IPS-15b (cell line): Measurements from ENCODE around the gene EDARADD.
"Not testable (repeated sequence)": the region's sequence is repeated elsewhere in the genome, so short reads cannot be mapped to it uniquely, and the experiment has no call there.

Experiments
- H3K27me3 ChIP-seq: one replicate; pipeline ENCODE4 v1.6.1; 2013; ENCODE audit warnings: low read length; ENCODE audit not compliant: control insufficient read depth, insufficient read depth
- H3K36me3 ChIP-seq: one replicate; pipeline ENCODE4 v1.6.1; 2013; ENCODE audit warnings: low read length; ENCODE audit not compliant: control insufficient read depth, insufficient read depth
- H3K4me1 ChIP-seq: one replicate; pipeline ENCODE4 v1.6.1; 2013; ENCODE audit warnings: mild to moderate bottlenecking, low read length; ENCODE audit not compliant: control insufficient read depth, insufficient read depth
- H3K4me3 ChIP-seq: one replicate; pipeline ENCODE4 v1.5.1; 2013; ENCODE audit warnings: low read depth, low read length
- H3K9ac ChIP-seq: one replicate; pipeline ENCODE4 v1.6.1; 2013; ENCODE audit warnings: low read depth, mild to moderate bottlenecking, low read length
- H3K9me3 ChIP-seq: one replicate; pipeline ENCODE4 v1.6.1; 2013; ENCODE audit warnings: mild to moderate bottlenecking, low read length; ENCODE audit not compliant: control insufficient read depth, insufficient read depth

Gene EDARADD

GRCh38 chr1:236455243-236455642 is 61.2 kb downstream of the EDARADD start:
- Histone ChIP-seq H3K4me1 (no peaks in the 10 kb centered on the region), H3K9me3 (no peaks in the 10 kb centered on the region), H3K4me3 (no peak overlapping the region), H3K9ac (no peak overlapping the region), H3K36me3 (no peaks in the 10 kb centered on the region), H3K27me3 (no peaks in the 10 kb centered on the region)

GRCh38 chr1:236457775-236458174 is 63.7 kb downstream of the EDARADD start:
- H3K27me3 ChIP-seq: no peaks in the 10 kb centered on the region
- no peaks in the 10 kb centered on the region for H3K36me3 ChIP-seq
- no peak overlapping the region for H3K4me3 ChIP-seq
- H3K4me1 ChIP-seq: no peaks in the 10 kb centered on the region
- H3K9ac ChIP-seq: no peak overlapping the region
- no peaks in the 10 kb centered on the region for H3K9me3 ChIP-seq

- H3K9me3 ChIP-seq: no peaks in the 10 kb centered on the region
- H3K27me3 ChIP-seq: no peaks in the 10 kb centered on the region
- H3K36me3 ChIP-seq: no peaks in the 10 kb centered on the region
- no peak overlapping the region for H3K4me3 ChIP-seq
- no peaks in the 10 kb centered on the region for H3K4me1 ChIP-seq
- no peak overlapping the region for H3K9ac ChIP-seq
Measured at GRCh38 chr1:236458996-236459395, 64.9 kb downstream of the EDARADD start.

DNA sequence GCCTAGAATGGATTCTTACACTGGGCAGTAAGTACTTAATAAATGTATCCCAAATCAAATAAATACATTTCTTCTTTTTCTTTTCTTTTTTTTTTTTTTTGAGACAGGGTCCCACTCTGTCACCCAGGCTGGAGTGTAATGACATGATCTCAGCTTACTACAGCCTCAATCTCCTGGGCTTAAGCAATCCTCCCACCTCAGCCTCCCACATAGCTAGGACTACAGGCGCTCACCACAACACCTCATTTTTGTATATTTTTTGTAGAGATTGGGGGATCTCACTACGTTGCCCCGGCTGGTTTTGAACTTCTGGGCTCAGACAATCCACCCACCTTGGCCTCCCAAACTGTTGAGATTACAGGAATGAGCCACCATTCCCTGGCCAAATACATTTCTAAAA is 66.0 kb downstream of the EDARADD start:
- Histone ChIP-seq H3K36me3 (no peaks in the 10 kb centered on the region), H3K4me3 (no peak overlapping the region), H3K27me3 (no peaks in the 10 kb centered on the region), H3K9me3 (no peaks in the 10 kb centered on the region), H3K4me1 (no peaks in the 10 kb centered on the region), H3K9ac (no peak overlapping the region)

DNA sequence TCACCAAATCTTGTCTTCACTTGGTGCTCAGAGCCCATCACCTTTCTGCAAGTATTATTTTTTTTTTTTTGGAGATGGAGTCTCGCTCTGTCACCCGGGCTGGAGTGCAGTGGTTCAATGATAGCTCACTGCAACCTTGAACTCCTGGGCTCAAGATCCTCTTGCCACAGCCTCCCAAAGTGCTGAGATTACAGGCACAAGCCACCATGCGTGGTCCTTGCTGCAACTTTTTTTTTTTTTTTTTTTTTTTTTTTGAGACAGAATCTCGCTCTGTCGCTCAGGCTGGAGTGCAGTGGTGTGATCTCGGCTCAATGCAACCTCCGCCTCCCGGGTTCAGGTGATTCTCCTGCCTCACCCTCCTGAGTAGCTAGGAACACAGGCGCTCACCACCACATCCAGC is 70.1 kb downstream of the EDARADD start:
- not testable (repeated sequence) for H3K27me3 ChIP-seq, H3K4me3 ChIP-seq, H3K4me1 ChIP-seq, H3K9me3 ChIP-seq, H3K36me3 ChIP-seq, H3K9ac ChIP-seq

GRCh38 chr1:236465231-236465958 is 71.3 kb downstream of the EDARADD start:
- Histone ChIP-seq H3K9ac (no peak overlapping the region), H3K4me1 (no peaks in the 10 kb centered on the region), H3K4me3 (no peak overlapping the region), H3K36me3 (no peaks in the 10 kb centered on the region), H3K27me3 (no peaks in the 10 kb centered on the region), H3K9me3 (no peaks in the 10 kb centered on the region)

GRCh38 chr1:236465959-236466303 is 71.8 kb downstream of the EDARADD start:
- H3K9ac ChIP-seq: no peak overlapping the region
- no peaks in the 10 kb centered on the region for H3K9me3 ChIP-seq
- no peak overlapping the region for H3K4me3 ChIP-seq
- H3K27me3 ChIP-seq: no peaks in the 10 kb centered on the region
- no peaks in the 10 kb centered on the region for H3K36me3 ChIP-seq
- no peaks in the 10 kb centered on the region for H3K4me1 ChIP-seq

GRCh38 chr1:236467327-236467641 is 73.2 kb downstream of the EDARADD start:
- Histone ChIP-seq H3K9ac (no peak overlapping the region), H3K4me1 (no peaks in the 10 kb centered on the region), H3K36me3 (no peaks in the 10 kb centered on the region), H3K9me3 (no peaks in the 10 kb centered on the region), H3K4me3 (no peak overlapping the region), H3K27me3 (no peaks in the 10 kb centered on the region)

GRCh38 chr1:236468625-236469024 is 74.5 kb downstream of the EDARADD start:
- H3K4me3 ChIP-seq: no peak overlapping the region
- H3K9me3 ChIP-seq: no peaks in the 10 kb centered on the region
- H3K9ac ChIP-seq: no peak overlapping the region
- H3K27me3 ChIP-seq: no peaks in the 10 kb centered on the region
- H3K36me3 ChIP-seq: no peaks in the 10 kb centered on the region
- H3K4me1 ChIP-seq: no peaks in the 10 kb centered on the region

DNA sequence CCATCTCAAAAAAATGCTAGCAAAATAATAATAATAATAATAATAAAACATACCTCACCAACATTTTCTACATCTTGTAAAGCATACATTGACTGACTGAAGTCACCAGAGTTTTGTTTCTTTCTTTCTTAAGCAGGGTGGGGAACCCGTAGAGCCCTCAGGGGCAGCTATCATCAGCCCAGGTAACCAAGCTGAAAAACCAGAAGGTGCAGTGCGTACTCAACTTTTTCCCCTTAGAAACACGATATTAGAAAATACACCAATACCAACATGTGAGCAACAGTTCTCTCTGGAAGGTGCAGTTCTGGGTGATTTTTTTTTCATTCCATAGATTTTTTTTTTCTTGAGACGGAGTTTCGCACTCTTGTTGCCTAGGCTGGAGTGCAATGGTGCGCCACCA is 75.4 kb downstream of the EDARADD start:
- Histone ChIP-seq H3K36me3 (no peaks in the 10 kb centered on the region), H3K9ac (no peak overlapping the region), H3K27me3 (no peaks in the 10 kb centered on the region), H3K9me3 (no peaks in the 10 kb centered on the region), H3K4me3 (no peak overlapping the region), H3K4me1 (no peaks in the 10 kb centered on the region)

DNA sequence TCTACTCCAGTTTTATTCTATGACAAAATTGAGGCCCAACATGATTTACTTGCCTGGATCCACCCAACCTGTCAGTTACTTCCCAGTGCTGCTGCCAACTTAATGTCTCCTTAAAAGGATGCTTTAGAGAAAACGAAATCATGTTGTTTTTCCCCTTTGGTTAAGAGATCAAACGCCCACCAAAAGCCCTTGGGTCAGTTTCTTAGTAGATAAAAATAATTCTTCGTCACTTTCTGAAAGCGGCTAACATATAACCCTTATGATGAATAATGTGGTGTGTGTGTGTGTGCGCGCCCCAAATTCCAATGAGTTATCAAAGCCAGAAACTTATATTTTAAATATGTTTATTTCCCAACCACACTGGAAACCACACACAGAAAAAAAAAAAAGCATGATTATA is 77.0 kb downstream of the EDARADD start:
- Histone ChIP-seq H3K27me3 (no peaks in the 10 kb centered on the region), H3K4me1 (no peaks in the 10 kb centered on the region), H3K36me3 (no peaks in the 10 kb centered on the region), H3K9ac (no peak overlapping the region), H3K4me3 (no peak overlapping the region), H3K9me3 (no peaks in the 10 kb centered on the region)

GRCh38 chr1:236471653-236472052 is 77.6 kb downstream of the EDARADD start:
- Histone ChIP-seq H3K4me3 (no peak overlapping the region), H3K9me3 (no peaks in the 10 kb centered on the region), H3K9ac (no peak overlapping the region), H3K36me3 (no peaks in the 10 kb centered on the region), H3K4me1 (no peaks in the 10 kb centered on the region), H3K27me3 (no peaks in the 10 kb centered on the region)
